Body of pancreas (tissue), 4 donors: Measurements from ENCODE around the gene MRPL46. TPM values are rescaled to one million over a fixed set of nuclear protein-coding genes. Genes with fewer than 3 reads are reported as not detected.

ENCODE experiments used
- ATAC-seq: fragments of 150-250 bp; one replicate; pipeline ENCODE4 v1.9.1; 2016
- DNase-seq, 4 donors: peaks; one replicate each; pipeline ENCODE4 v3.0.0-alpha.2; 2019
- H3K27ac ChIP-seq, 4 donors: fragments of 200-600 bp; sonication (generic); 1 replicate in 3 of 4; 2 replicates in 1 of 4; pipeline versions ENCODE4 v1.5.1 to v1.6.1; 2016 to 2019; ENCODE audit warnings: mild to moderate bottlenecking in 1 of 4, mixed read lengths in 1 of 4, moderate library complexity in 1 of 4
- H3K27me3 ChIP-seq, 2 donors: fragments of 200-600 bp; sonication (generic); one replicate each; pipeline ENCODE4 v1.6.0; 2016; ENCODE audit warnings: mild to moderate bottlenecking in 1 of 2
- H3K36me3 ChIP-seq, 2 donors: fragments of 200-600 bp; sonication (generic); replicated peaks in 1 of 2; 2 replicates each; pipeline ENCODE4 v1.5.1; 2016; ENCODE audit warnings: low read depth in 2 of 2; ENCODE audit not compliant: insufficient read depth in 1 of 2
- H3K4me1 ChIP-seq: fragments of 200-600 bp; sonication (generic); one replicate; pipeline ENCODE4 v1.6.0; 2016
- H3K4me3 ChIP-seq, 2 donors: fragments of 200-600 bp; sonication (generic); 1 replicate in 1 of 2; 2 replicates in 1 of 2; pipeline ENCODE4 v1.5.1; 2016 to 2019
- H3K9me3 ChIP-seq, 3 donors: fragments of 200-600 bp; sonication (generic); 1 replicate in 2 of 3; 2 replicates in 1 of 3; pipeline ENCODE4 v1.5.1; 2016
- POLR2A ChIP-seq, 3 donors: fragments of 450-650 bp; IDR thresholded peaks; one replicate each; pipeline ENCODE4 v1.6.1; 2016; ENCODE audit warnings: antibody characterized with exemption in 3 of 3, mild to moderate bottlenecking in 2 of 3
- WGBS, 2 donors: methylation state at CpG; one replicate each; pipeline ENCODE4 v1.1.5; 2017; 5-methylcytosine and 5-hydroxymethylcytosine counted together
- intact Hi-C: fragments of 100-400 bp; cut with DNase I; formaldehyde crosslinking; loops from one replicate; pipeline ENCODE4 v1.15.1; 2023
- total RNA-seq, 2 donors: library from RNA; depleted of rRNA; stranded (reverse); fragments of >200 nt; gene quantifications; one replicate each; pipeline ENCODE4 v1.1.0, GENCODE V29; 2016
- TF ChIP-seq, protein P1 (sequence below), 7 experiments: fragments of 450-650 bp in 4 of 7; fragments of 200-600 bp in 3 of 7; sonication (generic) in 3 of 7; IDR thresholded peaks; one replicate each; pipeline ENCODE4 v1.5.1; 2016 to 2019; ENCODE audit warnings: antibody characterized with exemption in 7 of 7

Gene MRPL46
- total RNA-seq: 10 to 100 TPM in 1 of 2 donors, 1 to 10 TPM in 1; 9.6 to 16.2 TPM

DNA sequence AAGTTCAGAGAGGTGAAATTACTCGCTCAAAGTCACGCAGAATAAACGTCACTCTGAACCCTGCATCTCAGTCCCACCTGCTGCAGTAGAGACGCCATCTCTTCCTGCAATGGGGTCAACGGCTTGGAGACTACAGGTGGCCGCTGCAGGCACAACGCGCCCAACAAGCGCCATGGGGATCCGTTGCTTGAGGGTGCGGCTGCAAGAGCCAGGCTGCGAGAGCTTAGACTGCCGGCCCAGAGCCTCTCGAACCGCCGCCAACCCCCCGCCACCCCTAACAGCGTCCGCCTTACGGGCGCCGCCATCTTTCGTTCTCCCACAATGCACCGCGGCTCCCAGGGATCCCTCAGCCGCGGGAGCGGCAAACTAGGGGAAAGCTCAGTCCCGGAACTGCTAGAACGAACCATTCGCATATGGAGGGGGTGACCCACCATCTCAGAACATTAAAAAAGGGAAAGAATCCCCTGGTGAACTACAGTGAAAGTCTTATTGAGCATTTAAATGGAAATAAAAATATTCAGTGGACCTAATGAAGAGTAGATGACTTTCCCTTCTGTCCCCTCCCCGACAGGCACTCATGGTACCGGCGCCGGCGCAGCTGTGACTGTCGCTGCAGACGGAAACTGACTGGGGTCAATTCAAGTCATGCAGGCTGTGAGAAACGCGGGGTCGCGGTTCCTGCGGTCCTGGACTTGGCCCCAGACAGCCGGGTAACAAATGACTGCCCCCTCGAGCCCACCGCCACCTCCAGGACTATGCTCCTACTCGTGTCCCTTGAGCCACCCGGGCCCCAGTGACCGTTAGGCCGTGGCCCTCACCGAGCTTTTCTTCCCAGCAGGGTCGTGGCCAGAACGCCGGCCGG, at the start of gene MRPL46, which contains the start of gene MRPS11:
Gene MRPL46, minus strand, starts transcription at position 316 of the 862 bp plus-strand sequence. Its CDS starts 11 bp downstream, at position 305.
Gene MRPS11, plus strand, starts transcription at position 636 of the 862 bp plus-strand sequence. Its CDS starts 10 bp downstream, at position 646.
- Histone ChIP-seq H3K36me3 (peaks cover 0 to 11% of the 10 kb centered on the region in 2 donors), H3K27ac (peak within 1 kb of the TSS; percentile 89 to 98 (median 96)), H3K27me3 (no peaks in the 10 kb centered on the region), H3K9me3 (no peaks in the 10 kb centered on the region), H3K4me3 (peak within 1 kb of the TSS; percentile 86 to 90), H3K4me1 (peaks cover 24% of the 10 kb centered on the region)
- intact Hi-C loops: no loop called here
- peak; percentile 22 to 77 (median 64) for TF ChIP-seq POLR2A (IDR thresholded peaks at IDR 0.05)
- TF ChIP-seq, protein P1, sequence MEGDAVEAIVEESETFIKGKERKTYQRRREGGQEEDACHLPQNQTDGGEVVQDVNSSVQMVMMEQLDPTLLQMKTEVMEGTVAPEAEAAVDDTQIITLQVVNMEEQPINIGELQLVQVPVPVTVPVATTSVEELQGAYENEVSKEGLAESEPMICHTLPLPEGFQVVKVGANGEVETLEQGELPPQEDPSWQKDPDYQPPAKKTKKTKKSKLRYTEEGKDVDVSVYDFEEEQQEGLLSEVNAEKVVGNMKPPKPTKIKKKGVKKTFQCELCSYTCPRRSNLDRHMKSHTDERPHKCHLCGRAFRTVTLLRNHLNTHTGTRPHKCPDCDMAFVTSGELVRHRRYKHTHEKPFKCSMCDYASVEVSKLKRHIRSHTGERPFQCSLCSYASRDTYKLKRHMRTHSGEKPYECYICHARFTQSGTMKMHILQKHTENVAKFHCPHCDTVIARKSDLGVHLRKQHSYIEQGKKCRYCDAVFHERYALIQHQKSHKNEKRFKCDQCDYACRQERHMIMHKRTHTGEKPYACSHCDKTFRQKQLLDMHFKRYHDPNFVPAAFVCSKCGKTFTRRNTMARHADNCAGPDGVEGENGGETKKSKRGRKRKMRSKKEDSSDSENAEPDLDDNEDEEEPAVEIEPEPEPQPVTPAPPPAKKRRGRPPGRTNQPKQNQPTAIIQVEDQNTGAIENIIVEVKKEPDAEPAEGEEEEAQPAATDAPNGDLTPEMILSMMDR (IDR thresholded peaks at IDR 0.05): peak in 1 of 7 experiments; percentile 16
- peak; percentile 88 to 92 (median 90) for DNase-seq
- peak; percentile 98 for ATAC-seq
- 0 to 1% methylated on average over 39 to 55 of the region's 55 CpGs for WGBS, 2 donors

DNA sequence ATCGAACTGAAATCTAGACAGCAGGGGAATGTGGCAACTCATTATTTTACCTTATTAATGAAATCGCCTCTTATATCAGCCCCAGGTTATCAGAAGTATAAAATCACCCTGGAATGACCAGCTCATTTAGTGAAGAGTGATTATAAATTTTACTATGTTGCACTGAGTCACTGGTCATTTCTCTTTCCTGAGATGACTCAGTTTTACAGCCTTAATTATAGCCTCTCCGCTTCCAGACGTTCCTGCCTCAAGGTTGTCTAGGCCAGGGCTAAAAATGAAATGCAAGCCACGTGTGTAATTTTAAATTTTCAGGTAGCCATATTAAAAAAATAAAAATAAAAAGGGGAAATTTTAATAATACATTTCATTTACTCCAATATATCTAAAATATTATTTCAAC, 46.0 kb upstream of the MRPL46 start:
- WGBS, 2 donors: 85 to 88% methylated on average over 5 of the region's 5 CpGs
- no peak for ATAC-seq
- Histone ChIP-seq H3K9me3 (no peaks in the 10 kb centered on the region), H3K4me3 (no peak overlapping the region), H3K27ac (no peak overlapping the region), H3K27me3 (no peaks in the 10 kb centered on the region), H3K4me1 (no peaks in the 10 kb centered on the region), H3K36me3 (no peaks in the 10 kb centered on the region)
- TF ChIP-seq, protein P1 (IDR thresholded peaks at IDR 0.05): no peak
- TF ChIP-seq POLR2A (IDR thresholded peaks at IDR 0.05): no peak
- intact Hi-C loops: no loop called here
- DNase-seq: no peak

DNA sequence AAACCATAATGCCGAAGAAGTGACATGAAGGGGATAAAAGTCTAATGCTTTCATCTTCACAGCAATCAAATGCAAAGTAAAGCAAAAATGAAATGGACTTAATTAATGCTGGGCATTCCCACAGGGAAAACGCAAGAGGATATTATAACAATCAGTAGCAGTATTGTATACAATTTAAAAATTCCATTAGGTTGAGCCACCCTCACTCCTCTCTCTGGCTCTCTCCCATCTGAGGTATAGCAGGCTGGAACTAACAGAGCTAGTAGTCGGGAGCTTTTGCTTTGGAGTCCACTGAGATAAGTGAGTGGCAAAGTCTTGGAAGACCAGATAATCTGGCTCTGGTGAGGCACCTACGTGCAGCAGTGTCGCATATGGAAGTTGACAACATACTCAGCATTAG, 45.4 kb upstream of the MRPL46 start:
- intact Hi-C loops: no loop called here
- no peaks in the 10 kb centered on the region for H3K36me3 ChIP-seq
- no peak overlapping the region for H3K4me3 ChIP-seq
- 92 to 95% methylated on average over 5 of the region's 5 CpGs for WGBS, 2 donors
- ATAC-seq (no peak), DNase-seq (no peak)
- no peaks in the 10 kb centered on the region for H3K9me3 ChIP-seq
- no peak overlapping the region for H3K27ac ChIP-seq
- no peaks in the 10 kb centered on the region for H3K27me3 ChIP-seq
- H3K4me1 ChIP-seq: no peaks in the 10 kb centered on the region
- TF ChIP-seq, protein P1 (IDR thresholded peaks at IDR 0.05): no peak
- no peak for TF ChIP-seq POLR2A (IDR thresholded peaks at IDR 0.05)

DNA sequence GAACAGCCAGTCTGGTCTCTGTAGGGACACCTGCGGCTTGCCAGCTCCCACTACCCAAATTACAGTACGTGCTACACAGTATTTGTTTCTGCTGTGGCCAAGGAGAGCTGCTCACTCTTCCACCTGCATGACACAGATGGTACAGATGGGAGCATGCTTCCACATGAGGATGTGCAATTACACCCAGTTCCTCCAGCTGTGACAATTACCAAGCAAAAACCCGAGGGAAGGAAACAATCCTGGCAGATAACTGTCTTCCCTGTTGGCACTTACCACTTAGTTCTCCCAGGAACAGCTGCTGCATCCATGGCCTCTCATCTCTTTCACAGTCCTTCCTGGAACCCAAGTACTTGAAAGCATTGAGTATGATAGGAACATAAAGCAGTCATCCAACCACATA, 44.9 kb upstream of the MRPL46 start:
- H3K4me1 ChIP-seq: no peaks in the 10 kb centered on the region
- H3K36me3 ChIP-seq: peaks cover 0 to 2% of the 10 kb centered on the region in 2 donors
- TF ChIP-seq, protein P1 (IDR thresholded peaks at IDR 0.05): no peak
- H3K27me3 ChIP-seq: no peaks in the 10 kb centered on the region
- intact Hi-C loops: no loop called here
- H3K4me3 ChIP-seq: no peak overlapping the region
- ATAC-seq (no peak), DNase-seq (no peak)
- 77 to 84% methylated on average over 3 of the region's 3 CpGs for whole genome bisulfite sequencing, 2 donors
- H3K9me3 ChIP-seq: no peaks in the 10 kb centered on the region
- H3K27ac ChIP-seq: no peak overlapping the region
